IPS-11a (cell line): ENCODE measurements around the gene CHRNA7.
A peak's percentile ranks its signal among the peaks of the same experiment; 100 is the strongest.

Experiments used
- H3K4me3 ChIP-seq: one replicate; pipeline ENCODE4 v1.5.1; 2013; ENCODE audit warnings: low read depth, low read length, control low read depth

CHRNA7 gene

DNA sequence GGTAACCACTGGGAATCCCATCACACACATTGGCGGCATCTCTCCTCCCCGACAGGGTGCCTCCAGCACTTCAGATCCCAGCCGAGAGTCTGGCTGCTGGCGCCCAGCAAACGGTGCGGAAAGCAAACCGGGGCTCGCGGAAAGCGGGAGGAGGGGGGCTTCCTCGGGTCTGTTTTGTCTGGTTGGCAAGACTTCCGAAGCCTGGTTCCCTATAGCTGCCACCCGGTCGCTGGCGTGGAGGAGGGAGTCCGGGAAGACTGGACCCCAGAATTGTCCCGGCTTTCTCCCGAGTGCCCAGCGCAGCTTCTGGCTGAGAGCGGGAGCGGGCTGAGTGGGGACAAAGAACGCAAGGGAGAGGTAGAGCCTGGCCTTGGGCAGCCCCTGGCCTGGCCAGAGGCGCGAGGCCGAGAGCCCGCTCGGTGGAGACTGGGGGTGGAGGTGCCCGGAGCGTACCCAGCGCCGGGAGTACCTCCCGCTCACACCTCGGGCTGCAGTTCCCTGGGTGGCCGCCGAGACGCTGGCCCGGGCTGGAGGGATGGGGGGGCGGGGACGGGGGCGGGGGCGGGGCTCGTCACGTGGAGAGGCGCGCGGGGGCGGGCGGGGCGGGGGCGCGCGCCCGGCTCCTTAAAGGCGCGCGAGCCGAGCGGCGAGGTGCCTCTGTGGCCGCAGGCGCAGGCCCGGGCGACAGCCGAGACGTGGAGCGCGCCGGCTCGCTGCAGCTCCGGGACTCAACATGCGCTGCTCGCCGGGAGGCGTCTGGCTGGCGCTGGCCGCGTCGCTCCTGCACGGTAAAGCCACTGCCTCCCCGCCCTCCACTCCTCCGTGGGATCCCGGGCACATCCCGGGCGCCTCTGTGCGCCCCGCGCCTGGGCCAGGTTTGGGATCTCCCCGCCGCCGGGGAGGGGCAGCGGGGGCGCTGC lies at the start of gene CHRNA7:
Gene CHRNA7 (plus strand): TSS at position 654 of the 920 bp plus-strand sequence. CDS start 80 bp downstream, at position 734.
- peak within 1 kb of the TSS; percentile 57 for H3K4me3 ChIP-seq

DNA sequence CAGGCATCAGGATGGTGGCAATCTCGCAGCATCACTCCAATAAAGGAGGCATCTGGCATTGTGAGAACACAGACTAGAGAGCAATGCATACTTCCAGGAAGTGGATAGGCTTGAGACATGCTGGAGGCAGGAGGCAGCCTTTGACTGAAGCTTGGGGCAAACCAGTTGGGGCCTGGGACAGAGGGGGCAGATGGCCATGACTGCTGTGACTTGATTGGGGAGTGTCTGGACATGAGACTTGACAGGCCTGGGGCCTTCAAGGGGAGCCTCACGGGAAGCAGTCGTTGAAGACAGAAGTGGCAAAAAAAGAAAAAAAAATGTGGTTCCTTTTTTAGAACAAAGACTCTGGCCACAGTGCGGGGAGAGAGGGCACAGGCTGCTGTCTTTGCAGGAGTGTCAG lies 44.7 kb upstream of the CHRNA7 start:
- no peak overlapping the region for H3K4me3 ChIP-seq

DNA sequence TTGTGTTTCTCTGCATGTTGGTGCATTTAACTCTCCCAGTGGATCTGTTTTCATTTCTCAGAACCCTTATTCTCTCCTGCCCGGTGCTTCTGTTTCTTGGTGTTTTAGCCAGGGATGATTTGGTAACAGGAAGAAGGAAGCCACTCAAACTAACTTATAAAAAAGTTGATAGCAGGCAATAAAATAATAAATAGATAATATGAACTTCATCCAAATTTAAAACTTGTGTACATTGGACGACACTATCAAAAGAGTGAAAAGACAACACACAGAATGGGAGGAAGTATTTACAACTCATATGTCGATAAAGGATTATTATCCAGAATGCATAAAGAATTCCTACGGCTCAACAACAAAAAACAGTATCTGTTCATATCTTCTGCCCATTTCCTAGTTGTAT lies 37.3 kb upstream of the CHRNA7 start:
- H3K4me3 ChIP-seq = no peak overlapping the region

DNA sequence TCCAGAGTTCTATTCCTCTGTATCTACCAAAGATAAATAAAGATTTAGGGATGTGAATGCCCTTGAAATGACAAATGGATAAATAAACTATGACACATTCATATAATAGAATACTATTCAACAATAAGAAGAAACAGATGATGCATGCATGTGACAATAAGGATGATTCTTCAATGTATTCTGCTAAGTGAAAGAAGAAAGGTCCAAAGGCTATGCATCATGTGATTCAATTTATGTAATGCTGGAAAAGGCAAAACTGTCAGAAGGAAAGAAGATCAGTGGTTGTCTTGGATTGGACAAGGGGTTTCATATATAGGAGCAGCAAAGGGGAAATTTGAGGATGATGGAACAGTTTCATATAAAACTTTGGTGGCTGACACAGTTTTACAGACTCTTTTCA lies 32.6 kb upstream of the CHRNA7 start:
- H3K4me3 ChIP-seq = no peak overlapping the region

DNA sequence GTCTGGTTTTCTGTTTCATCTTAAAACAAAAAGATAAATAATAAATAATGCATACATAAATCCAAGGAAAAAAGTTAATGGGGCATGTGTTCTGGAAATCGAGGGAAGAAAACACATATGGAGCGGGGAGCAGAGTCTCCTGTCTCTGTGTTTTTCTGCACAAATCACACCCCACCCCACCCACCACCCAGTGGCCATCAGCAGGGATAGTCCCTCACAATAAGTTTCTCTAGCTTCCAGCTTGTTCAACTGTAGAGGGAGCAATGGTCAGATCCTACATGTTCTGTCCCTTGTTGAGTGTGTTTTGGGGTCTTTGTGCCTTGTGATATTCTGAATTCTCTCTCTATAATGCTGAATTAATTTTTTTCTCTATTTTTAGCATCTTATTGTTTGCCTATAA lies 26.8 kb upstream of the CHRNA7 start:
- H3K4me3 ChIP-seq = no peak overlapping the region

DNA sequence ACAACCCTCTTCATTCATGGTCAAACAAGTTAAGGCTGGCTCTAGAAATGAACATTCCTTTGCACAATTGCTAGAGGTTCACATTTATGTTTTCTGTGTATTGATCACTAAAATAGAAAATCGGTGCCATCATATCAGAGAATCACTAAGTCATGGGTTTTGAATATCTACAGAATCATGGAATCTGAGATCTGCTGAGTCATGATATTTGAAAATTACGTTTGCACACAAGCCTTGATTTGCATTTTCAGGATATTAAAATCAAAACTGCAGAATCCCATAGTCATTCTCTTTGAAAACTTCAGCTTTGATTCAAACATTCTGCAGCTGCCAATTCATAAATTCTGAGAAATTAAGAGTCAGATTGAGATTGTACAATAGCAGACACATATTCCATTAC lies 26.1 kb upstream of the CHRNA7 start:
- no peak overlapping the region for H3K4me3 ChIP-seq

DNA sequence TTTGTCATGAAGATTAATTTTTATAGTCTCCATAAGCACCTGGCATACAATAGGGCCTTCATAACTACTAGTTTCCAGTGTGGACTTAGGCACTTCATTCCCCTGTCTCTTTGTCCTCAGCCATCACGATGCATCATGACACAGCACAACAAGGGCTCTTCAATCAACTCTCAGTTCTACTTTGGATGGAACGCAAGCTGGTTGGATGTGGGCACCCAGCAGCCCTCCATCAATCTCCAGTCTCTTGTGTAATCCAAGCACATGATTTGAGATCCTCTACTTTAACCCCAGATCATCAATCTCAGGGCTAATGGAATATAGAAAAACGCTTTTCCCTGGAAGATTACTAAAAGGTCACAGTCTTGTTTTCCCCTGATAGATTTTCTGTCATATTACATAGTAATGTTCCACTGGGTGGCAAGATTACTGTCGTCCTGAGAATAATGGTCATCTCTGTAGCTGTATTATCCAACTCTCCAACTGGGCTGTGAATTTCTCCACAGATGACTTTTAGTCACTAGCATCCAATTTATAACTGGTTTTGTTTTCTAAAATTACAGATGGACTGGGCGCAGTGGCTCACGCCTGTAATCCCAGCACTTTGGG lies 22.9 kb upstream of the CHRNA7 start:
- no peak overlapping the region for H3K4me3 ChIP-seq

DNA sequence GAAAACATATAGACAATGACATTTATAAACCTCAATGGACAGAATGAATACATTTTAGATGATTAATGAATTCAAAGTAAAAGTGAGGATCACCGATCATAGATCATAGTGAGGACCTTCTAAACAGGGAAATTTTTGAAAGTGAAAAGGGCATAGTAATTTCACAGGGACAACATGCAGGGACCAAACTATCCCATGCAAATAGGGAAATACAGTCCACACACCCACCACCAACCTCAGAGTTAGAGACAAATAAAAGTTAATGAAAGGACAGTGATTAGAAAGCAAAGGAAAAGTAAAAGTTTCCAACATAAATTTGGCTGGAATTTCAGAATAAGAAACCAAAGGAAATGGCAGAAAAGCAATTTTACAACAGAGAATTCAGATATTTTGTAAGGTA lies 15.4 kb upstream of the CHRNA7 start:
- no peak overlapping the region for H3K4me3 ChIP-seq

DNA sequence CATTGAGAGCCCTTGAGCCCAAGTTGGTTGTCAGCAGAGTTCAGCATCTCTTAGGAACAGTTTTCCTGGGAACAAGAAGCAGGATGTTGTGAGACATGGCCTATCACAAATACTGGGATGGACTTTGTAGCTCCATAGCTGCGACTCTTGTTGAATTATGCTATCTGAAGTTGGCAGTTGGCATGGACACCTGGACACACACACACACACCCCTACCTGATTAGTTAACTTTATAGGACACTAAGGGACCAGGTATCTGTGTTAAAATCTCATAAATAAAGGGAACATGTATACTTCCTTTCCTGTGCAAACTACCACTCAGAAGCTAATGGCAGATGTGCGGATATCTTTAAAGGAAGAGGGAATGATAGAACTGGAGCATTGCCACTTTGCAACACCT lies 10.2 kb upstream of the CHRNA7 start:
- no peak overlapping the region for H3K4me3 ChIP-seq

DNA sequence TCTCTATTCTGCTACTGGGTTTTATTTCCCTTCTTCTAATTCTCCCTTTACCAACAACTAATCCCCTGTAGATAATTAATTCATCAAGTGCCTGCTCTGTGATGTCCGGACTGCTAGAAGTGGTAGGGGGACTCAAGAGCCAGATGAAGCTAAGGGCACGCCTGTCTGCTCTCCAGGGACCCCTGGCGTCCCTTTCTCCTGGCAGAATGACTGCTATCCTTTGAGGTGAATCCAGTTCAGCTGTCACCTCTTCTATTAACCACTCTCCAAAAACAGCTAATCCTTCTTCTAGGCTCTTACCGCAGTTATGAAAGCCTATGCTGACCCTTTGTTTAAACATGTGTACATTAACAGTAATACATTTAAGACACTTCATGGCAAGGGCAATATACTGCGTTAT lies 1.4 kb upstream of the CHRNA7 start:
- H3K4me3 ChIP-seq = no peak overlapping the region

DNA sequence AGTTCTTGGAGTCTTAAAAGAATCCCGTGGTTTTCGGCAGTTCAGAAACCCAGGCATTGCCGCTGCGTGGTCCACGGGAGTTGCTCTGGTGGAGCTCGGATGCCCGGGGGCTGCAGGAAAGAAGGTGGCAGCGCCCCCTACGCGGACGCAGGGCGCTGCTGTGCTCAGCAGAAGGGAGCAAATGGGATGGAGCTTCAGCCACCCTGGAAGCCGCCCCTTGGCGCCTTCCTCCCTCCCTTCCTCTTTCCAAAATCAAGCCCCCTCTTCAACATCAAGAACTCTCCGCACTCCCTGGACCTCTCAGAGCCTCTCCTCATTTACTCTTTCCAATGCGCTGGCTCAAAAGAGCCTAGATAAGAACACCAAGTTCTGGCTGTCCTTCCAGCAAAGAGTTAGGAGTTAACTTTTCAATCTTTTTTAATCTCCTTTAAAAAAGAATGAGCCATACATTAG lies 880 bp upstream of the CHRNA7 start:
- H3K4me3 ChIP-seq = peak overlapping the region; percentile 53

DNA sequence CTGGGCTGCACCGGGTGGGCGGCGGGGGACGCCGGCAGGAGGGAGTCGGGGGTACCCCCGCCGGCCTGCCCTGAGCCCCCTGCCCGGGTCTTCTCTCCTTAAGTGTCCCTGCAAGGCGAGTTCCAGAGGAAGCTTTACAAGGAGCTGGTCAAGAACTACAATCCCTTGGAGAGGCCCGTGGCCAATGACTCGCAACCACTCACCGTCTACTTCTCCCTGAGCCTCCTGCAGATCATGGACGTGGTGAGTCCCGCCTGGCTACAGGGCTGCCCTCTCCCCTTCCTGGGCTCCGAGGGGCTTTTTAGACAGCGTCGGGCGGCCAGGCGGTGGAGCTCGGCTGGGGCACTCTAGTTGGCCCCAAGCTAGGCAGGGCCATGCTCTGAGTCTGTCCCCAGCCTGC lies 480 bp downstream of the CHRNA7 start:
- H3K4me3 ChIP-seq = peak overlapping the region; percentile 57

DNA sequence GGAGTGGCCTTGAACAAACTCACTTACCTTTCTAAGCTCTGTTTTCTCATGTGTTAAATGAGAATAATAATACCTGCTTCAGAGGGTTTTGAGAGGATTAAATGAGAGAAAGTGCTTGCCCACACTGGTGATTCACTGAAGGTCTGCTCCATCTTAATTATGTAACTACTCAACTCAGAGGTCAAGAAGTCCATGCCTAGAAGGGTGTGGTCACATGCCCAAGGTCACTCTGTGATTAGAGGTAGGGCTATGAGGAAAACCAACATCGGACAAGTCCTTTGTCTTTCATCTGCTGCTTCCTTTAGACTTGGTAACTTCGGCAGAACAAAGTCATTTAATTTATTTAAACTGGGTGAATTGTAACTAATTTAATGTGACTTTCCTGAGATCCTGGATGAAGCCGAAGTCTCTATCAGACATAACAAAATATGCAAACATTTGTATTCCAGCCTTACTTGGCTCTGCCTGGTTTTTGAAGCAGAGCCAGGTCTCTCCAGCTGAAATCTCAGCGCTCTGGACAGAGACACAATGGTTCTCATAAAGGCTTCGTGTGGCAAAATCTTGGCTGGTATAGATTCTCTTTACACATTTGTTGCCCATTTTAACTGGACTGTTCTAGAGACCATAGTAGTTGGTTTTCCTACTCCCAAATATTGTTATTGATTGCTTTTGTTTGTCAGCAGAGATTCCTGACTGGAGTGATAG lies 3.0 kb downstream of the CHRNA7 start:
- H3K4me3 ChIP-seq = no peak overlapping the region

DNA sequence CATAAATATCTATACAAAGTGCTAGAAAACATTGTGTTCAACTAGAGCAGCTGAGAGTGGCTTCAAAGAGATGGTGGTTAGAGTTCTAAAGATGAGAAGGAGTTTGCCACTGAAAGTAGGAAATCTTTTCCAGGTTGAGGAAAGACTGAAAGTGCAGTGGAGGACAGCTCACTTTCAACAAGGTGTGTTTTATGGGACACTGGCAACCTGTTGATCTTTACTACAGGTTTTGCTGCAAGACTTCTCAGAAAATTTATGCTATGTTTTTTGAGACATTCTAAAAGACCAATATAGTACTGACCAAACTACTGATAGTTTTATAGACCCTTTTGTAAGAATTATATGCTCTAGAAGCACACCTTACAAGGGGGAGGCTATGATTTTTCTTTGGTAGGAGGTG lies 3.8 kb downstream of the CHRNA7 start:
- H3K4me3 ChIP-seq = no peak overlapping the region

DNA sequence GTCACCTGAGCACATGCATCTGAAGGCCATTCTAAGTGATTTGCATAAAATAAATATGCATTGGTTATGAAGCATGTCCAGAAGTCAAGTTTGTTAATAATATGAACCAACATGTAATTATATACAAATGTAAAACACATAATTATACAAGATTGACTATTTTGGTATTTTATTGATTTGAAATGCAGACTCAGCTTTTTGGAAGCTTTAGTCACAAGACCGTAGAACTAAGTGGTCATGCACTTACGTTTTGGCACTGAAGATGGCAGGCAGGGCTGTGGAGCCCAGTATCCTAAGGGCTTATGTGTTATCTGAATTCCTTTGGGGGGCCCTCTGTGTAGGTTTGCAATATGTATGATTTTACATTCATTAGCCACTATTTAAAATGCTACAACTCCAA lies 5.0 kb downstream of the CHRNA7 start:
- H3K4me3 ChIP-seq = no peak overlapping the region

DNA sequence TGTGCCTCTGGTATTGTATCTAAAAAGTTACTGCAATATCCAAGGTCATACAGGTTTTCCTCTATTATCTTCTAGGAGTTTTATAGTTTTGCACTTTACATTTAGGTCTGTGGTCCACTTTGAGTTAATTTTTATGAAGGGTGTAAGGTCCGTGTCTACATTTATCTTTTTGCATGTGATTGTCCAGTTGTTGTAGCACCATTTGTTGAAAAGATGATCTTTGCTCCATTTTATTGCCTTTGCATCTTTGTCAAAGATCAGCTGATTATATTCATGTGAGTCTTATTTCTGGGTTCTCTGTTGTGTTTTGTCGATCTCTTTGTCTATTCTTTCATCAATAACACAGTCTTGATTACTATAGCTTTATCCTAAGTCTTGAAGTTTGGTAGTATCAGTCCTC lies 6.7 kb downstream of the CHRNA7 start:
- H3K4me3 ChIP-seq = no peak overlapping the region

DNA sequence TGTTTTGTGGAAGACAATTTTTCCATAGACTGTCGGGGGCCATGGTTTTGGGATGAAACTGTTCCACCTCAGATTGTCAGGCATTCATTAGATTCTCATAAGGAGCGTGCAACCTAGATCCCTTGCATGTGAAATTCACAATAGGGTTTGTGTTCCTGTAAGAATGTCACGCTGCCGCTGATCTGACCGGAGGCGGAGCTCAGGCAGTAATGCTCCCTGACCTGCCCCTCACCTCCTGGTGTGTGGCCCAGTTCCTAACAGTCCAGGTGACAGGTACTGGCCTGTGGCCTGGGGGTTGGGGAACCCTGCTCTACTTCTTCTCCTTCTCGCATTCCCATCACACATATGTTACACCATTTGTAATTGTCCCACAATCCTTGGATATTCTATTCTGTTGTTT lies 11.0 kb downstream of the CHRNA7 start:
- no peak overlapping the region for H3K4me3 ChIP-seq

DNA sequence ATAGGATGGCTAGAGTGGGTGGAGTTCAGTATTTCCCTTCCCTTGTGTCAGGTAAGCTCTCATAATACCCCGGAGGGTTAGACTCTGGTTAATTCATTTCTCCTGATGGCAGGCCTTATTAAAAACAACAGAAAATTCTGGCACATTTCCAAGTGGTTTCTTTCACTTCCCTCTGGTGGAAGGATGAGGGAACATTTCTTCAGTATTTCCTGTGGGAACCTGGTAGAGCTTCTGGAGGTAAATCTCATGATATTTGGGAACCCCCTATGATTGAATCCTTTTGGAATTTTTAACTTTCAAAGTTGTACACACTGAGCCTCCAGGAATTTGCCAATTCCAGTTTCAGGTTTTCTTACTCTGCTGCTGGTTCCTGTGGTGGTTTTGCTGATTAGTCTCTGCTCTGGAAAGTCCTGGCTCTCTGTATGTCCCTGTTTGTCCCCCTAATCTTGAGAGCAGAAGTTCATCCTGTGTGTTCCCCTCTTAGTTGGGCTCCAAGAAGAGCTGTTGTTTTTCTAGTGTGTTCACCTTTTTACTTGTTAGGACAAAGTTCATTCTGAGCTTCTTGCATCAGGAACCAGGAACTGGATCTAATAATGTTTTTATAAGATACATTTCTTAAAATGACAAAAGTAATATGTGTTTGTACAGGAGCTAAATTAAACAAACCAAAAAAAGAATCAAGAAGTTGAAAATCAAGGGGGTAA lies 12.1 kb downstream of the CHRNA7 start:
- H3K4me3 ChIP-seq = no peak overlapping the region

DNA sequence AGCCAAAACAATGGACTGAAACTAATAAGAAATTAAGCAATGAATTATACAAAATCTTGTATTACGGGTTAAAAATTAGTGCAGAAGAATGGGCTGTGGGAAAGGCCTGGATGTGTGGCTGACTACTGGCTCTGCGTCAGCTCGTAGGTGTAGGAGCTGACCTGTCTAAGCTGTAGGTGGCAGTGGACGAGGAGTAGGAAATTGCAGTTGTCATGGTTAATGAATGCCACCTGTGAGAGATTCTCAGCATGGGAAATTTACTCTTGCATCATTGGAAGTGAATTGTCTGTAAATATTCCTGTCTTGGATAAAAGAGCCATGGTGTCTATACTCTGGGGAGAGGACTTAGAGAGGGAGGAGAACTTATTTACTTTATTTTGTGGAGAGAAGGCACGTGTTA lies 23.4 kb downstream of the CHRNA7 start:
- H3K4me3 ChIP-seq = no peak overlapping the region

DNA sequence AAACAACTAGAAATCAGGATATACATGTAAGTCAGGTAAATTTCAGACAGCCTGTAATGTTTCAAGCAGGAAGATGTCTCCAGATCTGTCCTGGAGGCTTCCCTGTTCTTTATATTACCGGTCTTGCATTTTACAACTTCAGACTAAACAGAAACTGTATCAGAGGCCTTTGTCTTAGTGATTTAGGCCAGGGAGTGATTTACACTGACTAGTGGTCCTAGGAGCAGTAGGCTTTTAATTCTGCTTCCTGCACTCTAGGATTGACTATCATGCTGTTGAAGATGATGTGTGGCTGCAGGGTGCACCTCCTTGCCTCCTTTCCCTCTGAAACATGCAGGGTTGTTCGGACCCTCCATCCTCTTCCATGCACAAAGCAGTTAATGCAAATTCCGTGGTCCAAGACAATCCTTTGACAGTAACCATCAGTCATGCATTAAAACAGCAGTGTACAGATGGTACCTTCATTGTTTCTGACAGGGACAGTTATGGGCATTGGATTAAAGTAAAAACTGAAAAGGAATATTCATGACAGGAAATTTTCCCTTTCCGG lies 27.6 kb downstream of the CHRNA7 start:
- no peak overlapping the region for H3K4me3 ChIP-seq

DNA sequence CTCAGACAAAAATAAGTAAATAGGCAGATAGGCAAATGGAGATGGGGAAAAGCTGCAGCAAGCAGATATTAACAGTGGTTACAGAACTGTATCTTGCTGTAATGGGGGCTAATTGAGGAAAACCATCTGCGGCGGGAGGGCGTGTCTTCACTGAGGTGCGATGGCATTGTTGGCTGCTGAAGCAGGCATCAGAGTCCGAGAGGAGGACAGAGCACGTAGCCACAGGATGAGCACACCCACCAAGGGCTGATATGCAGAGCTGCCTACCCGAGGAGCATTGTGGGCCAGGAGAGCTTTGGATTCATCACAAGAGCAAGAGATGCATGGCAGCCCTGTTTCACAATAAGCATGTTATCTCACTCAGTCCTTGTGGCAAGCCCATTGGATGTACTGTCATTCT lies 30.4 kb downstream of the CHRNA7 start:
- no peak overlapping the region for H3K4me3 ChIP-seq
